Smooth muscle cell (in vitro differentiated cells): ENCODE measurements around the gene NDUFS5. TPM values are rescaled to one million over a fixed set of nuclear protein-coding genes. Genes with fewer than 3 reads are reported as not detected.

Experiments used
- DNase-seq: peaks from one replicate; lab custom pipeline; 2025; ENCODE audit not compliant: unreplicated experiment; lab: John Stamatoyannopoulos, UW
- H2AFZ ChIP-seq: fragments of 200-600 bp; sonication (generic); 2 replicates; pipeline ENCODE4 v1.6.0; 2016; ENCODE audit warnings: antibody characterized with exemption, low read depth, mild to moderate bottlenecking
- H3F3A ChIP-seq: fragments of 200-600 bp; sonication (generic); 2 replicates; pipeline ENCODE4 v1.6.0; 2017; ENCODE audit warnings: antibody characterized with exemption, low read depth
- H3K27ac ChIP-seq: fragments of 200-600 bp; sonication (generic); 2 replicates; pipeline ENCODE4 v1.5.1; 2016; ENCODE audit warnings: low read depth, mild to moderate bottlenecking
- H3K27me3 ChIP-seq: fragments of 200-600 bp; sonication (generic); 2 replicates; pipeline ENCODE4 v1.6.1; 2016; ENCODE audit warnings: low read depth, mild to moderate bottlenecking
- H3K36me3 ChIP-seq: fragments of 200-600 bp; sonication (generic); 2 replicates; pipeline ENCODE4 v1.5.1; 2016; ENCODE audit warnings: low read depth
- H3K4me1 ChIP-seq: fragments of 200-600 bp; sonication (generic); 2 replicates; pipeline ENCODE4 v1.5.1; 2016; ENCODE audit warnings: low read depth
- H3K4me2 ChIP-seq: fragments of 200-600 bp; sonication (generic); 2 replicates; pipeline ENCODE4 v1.6.0; 2016; ENCODE audit warnings: mild to moderate bottlenecking
- H3K4me3 ChIP-seq: fragments of 200-600 bp; sonication (generic); 2 replicates; pipeline ENCODE4 v1.5.1; 2016; ENCODE audit warnings: mild to moderate bottlenecking
- H3K79me2 ChIP-seq: fragments of 200-600 bp; sonication (generic); 2 replicates; pipeline ENCODE4 v1.6.0; 2016; ENCODE audit warnings: low read depth, mild to moderate bottlenecking
- H3K9ac ChIP-seq: fragments of 200-600 bp; sonication (generic); 2 replicates; pipeline ENCODE4 v1.6.0; 2016; ENCODE audit warnings: low read depth
- H3K9me3 ChIP-seq: fragments of 200-600 bp; sonication (generic); replicated peaks from 2 replicates; pipeline ENCODE4 v1.5.1; 2016; ENCODE audit warnings: low read depth
- H4K20me1 ChIP-seq: fragments of 200-600 bp; sonication (generic); 2 replicates; pipeline ENCODE4 v1.6.0; 2016; ENCODE audit warnings: low read depth
- WGBS: methylation state at CpG from one replicate; pipeline ENCODE4 v1.1.7; 2016; ENCODE audit warnings: low lambda C conversion rate; 5-methylcytosine and 5-hydroxymethylcytosine counted together
- polyA plus RNA-seq: library from polyadenylated mRNA; unstranded; fragments of >200 nt; fragmentation: Nextera tagmentation; extraction: Ambion mirVana; gene quantifications from 2 replicates; pipeline ENCODE4 v1.2.1, GENCODE V29; 2016
- total RNA-seq: library from RNA; depleted of rRNA; stranded (reverse); fragments of >200 nt; gene quantifications from 2 replicates; pipeline ENCODE4 v1.2.3, GENCODE V29; 2014
- TF ChIP-seq, protein P1 (sequence below): fragments of 200-600 bp; sonication (generic); IDR thresholded peaks from 2 replicates; pipeline ENCODE4 v1.5.1; 2017; ENCODE audit warnings: borderline replicate concordance, mild to moderate bottlenecking, antibody characterized with exemption; ENCODE audit not compliant: insufficient read depth, poor library complexity, severe bottlenecking

Gene NDUFS5
- total and polyA plus RNA-seq, 2 experiments from 2014 or later = 831 to 884 TPM

DNA sequence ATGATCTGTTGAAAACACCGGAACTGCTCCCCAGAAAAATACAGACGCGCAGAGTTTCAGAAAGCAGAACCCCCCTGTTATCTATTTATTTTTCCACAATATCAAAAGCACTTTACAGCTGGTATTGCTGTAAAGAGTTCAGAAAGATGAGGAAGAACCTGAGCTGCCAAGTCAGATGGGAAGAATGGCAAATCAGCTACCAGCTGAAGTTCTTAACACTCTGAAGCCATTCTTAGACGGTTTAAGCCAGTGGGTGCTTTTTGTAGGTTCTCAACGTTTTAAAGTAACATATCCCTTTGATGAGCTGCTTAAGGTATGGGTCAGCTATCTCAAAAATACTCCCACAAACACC, 35.8 kb upstream of the NDUFS5 start:
- no peak for DNase-seq
- Histone ChIP-seq H3K4me2 (peak overlapping the region; percentile 84), H3K4me3 (peak overlapping the region; percentile 100), H3K79me2 (peaks cover 43% of the 10 kb centered on the region), H3K36me3 (no peaks in the 10 kb centered on the region), H4K20me1 (peaks cover 41% of the 10 kb centered on the region), H3K4me1 (peaks cover 28% of the 10 kb centered on the region), H3K27me3 (no peaks in the 10 kb centered on the region), H3F3A (peaks cover 10% of the 10 kb centered on the region), H3K27ac (peak overlapping the region; percentile 95), H3K9me3 (no peaks in the 10 kb centered on the region), H2AFZ (peak overlapping the region; percentile 97), H3K9ac (peak overlapping the region; percentile 99)
- 27% methylated on average over 5 of the region's 5 CpGs for WGBS
- TF ChIP-seq, protein P1, sequence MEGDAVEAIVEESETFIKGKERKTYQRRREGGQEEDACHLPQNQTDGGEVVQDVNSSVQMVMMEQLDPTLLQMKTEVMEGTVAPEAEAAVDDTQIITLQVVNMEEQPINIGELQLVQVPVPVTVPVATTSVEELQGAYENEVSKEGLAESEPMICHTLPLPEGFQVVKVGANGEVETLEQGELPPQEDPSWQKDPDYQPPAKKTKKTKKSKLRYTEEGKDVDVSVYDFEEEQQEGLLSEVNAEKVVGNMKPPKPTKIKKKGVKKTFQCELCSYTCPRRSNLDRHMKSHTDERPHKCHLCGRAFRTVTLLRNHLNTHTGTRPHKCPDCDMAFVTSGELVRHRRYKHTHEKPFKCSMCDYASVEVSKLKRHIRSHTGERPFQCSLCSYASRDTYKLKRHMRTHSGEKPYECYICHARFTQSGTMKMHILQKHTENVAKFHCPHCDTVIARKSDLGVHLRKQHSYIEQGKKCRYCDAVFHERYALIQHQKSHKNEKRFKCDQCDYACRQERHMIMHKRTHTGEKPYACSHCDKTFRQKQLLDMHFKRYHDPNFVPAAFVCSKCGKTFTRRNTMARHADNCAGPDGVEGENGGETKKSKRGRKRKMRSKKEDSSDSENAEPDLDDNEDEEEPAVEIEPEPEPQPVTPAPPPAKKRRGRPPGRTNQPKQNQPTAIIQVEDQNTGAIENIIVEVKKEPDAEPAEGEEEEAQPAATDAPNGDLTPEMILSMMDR = no peak

DNA sequence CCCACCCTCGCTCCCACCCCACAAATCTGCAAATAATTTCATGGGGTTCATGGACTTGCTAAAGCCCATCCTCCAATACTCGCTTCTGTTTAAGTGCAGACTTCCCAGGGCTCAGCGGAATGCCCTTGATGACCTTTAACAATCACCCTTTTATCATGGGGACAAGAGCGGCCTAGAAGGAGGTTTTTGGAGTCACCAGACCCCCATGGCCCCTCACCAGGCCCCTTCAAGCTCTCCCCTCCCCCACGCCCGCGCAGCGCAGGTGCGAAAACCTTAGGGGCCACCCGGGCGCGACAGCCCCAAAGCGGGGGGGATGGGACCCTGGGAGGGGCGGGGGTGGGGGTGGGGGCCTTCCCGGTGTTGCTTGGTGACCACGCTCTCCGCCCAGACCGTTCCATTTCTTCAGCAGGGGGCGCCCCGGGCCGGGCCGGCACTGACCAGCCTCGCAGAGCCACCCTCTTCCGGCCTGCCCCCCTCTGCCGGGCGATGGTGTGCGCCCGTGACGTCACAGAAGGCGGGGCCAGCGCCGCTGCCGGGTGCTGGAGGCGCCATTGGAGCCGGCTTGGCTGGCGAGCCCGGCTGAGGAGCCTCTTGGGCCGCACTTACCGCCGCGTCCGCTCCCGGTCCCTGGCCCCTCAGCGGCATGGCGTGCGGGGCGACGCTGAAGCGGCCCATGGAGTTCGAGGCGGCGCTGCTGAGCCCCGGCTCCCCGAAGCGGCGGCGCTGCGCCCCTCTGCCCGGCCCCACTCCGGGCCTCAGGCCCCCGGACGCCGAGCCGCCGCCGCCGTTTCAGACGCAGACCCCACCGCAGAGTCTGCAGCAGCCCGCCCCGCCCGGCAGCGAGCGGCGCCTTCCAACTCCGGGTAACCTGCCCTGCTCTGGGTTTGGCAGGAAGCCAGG, 35.2 kb upstream of the NDUFS5 start, which contains the start of gene AKIRIN1:
TSS of gene AKIRIN1 (plus strand) at position 539 of the 900 bp plus-strand sequence. CDS start at position 644, 105 bp downstream.
- peak within 1 kb of the TSS; percentile 84 for H3K4me2 ChIP-seq
- peaks cover 23% of the 10 kb centered on the region for H3K4me1 ChIP-seq
- H4K20me1 ChIP-seq = peaks cover 47% of the 10 kb centered on the region
- WGBS = under 1% methylated on average over 31 of the region's 76 CpGs
- H3K27me3 ChIP-seq = no peaks in the 10 kb centered on the region
- peak within 1 kb of the TSS; percentile 100 for H3K4me3 ChIP-seq
- peak within 1 kb of the TSS; percentile 95 for H3K27ac ChIP-seq
- peaks cover 49% of the 10 kb centered on the region for H3K79me2 ChIP-seq
- H3K9ac ChIP-seq = peak within 1 kb of the TSS; percentile 99
- no peaks in the 10 kb centered on the region for H3K9me3 ChIP-seq
- H2AFZ ChIP-seq = peak within 1 kb of the TSS; percentile 97
- peaks cover 8% of the 10 kb centered on the region for H3F3A ChIP-seq
- H3K36me3 ChIP-seq = no peaks in the 10 kb centered on the region
- TF ChIP-seq, protein P1 = peak; percentile 8
- peak; percentile 96 for DNase-seq

DNA sequence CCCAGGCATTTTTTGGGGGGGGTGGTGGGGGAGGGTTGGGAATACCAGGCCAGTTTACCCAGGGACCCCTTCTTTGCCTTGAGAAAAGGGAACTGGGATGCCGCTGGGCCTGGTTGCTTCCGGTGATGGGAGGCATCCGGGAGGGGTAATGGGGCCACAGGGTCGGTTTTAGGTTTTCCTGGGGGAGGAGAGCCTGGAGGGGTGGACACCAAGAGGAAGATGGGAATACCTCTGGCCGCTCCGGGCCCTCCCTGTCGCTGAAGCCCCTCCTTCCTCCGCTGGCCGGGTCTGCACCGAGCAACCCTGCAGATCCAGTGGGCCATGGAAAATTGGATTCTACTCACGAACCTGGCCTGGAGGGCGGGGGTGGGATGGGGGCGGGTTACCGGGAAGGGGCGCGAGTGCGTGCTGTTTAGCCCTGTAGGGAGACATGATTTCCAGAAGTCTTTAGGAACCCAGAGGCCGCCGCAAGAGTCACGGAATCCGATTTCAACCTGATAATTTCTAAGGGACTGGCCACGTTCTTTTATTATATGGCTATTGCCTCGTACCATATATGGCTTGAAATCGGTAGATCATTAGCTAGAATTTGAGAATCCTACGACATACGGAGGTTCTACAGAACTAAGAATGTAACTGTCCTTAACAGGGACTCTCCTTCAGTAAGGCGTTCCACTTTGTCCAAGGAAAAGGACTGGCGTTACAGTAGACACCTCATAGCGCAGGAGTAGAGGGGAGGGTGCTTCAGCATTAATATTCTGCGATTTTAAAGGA, 34.3 kb upstream of the NDUFS5 start:
- no peaks in the 10 kb centered on the region for H3K9me3 ChIP-seq
- peak; percentile 47 for DNase-seq
- TF ChIP-seq, protein P1 = no peak
- H4K20me1 ChIP-seq = peaks cover 55% of the 10 kb centered on the region
- H3K4me2 ChIP-seq = peak overlapping the region; percentile 84
- no peaks in the 10 kb centered on the region for H3K36me3 ChIP-seq
- no peak overlapping the region for H2AFZ ChIP-seq
- peaks cover 57% of the 10 kb centered on the region for H3K79me2 ChIP-seq
- H3F3A ChIP-seq = no peaks in the 10 kb centered on the region
- peak overlapping the region; percentile 100 for H3K4me3 ChIP-seq
- WGBS = 3% methylated on average over 22 of the region's 30 CpGs
- H3K27ac ChIP-seq = peak overlapping the region; percentile 95
- H3K9ac ChIP-seq = peak overlapping the region; percentile 99
- H3K4me1 ChIP-seq = peaks cover 18% of the 10 kb centered on the region
- no peaks in the 10 kb centered on the region for H3K27me3 ChIP-seq
